Measurements from ENCODE around the gene TRAPPC2B. TPM values are rescaled to one million over a fixed set of nuclear protein-coding genes. Genes with fewer than 3 reads are reported as not detected.
A peak's percentile ranks its signal among the peaks of the same experiment; 100 is the strongest.

TRAPPC2B gene
- total RNA-seq, 1 experiment from 2014 or later = 30.0 TPM

DNA sequence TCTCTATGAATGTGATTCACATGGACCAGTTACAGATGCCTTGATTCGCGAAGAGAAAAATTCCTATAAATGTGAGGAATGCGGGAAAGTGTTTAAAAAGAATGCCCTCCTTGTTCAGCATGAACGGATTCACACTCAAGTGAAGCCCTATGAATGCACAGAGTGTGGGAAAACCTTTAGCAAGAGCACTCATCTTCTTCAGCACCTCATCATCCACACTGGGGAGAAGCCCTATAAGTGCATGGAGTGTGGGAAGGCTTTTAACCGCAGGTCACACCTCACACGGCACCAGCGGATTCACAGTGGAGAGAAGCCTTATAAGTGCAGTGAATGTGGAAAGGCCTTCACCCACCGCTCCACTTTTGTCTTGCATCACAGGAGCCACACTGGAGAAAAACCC, 35.4 kb upstream of the TRAPPC2B start:
- no peak overlapping the region for H3K9ac ChIP-seq (ENCODE audit: low read length)
- no peaks in the 10 kb centered on the region for H3K9me2 ChIP-seq (replicated peaks; ENCODE audit: insufficient read depth, low read length)
- H3K9me3 ChIP-seq (ENCODE audit: low read length) = no peaks in the 10 kb centered on the region
- no peaks in the 10 kb centered on the region for H4K20me1 ChIP-seq (ENCODE audit: insufficient read depth, low read depth, low read length)
- peaks cover 45% of the 10 kb centered on the region for H3K79me2 ChIP-seq (ENCODE audit: low read length)
- H2AFZ ChIP-seq (ENCODE audit: low read length) = no peak overlapping the region
- DNase-seq = no peak
- H3K36me3 ChIP-seq (ENCODE audit: insufficient read depth, low read length) = peaks cover 69% of the 10 kb centered on the region
- H3K27me3 ChIP-seq (ENCODE audit: low read length) = no peaks in the 10 kb centered on the region
- H3K4me1 ChIP-seq (ENCODE audit: low read length) = no peaks in the 10 kb centered on the region
- H3K4me3 ChIP-seq (ENCODE audit: low read length) = no peak overlapping the region
- H3K4me2 ChIP-seq (ENCODE audit: low read depth, low read length, poor library complexity, severe bottlenecking) = no peak overlapping the region
- no peak overlapping the region for H3K27ac ChIP-seq (ENCODE audit: low read length)

DNA sequence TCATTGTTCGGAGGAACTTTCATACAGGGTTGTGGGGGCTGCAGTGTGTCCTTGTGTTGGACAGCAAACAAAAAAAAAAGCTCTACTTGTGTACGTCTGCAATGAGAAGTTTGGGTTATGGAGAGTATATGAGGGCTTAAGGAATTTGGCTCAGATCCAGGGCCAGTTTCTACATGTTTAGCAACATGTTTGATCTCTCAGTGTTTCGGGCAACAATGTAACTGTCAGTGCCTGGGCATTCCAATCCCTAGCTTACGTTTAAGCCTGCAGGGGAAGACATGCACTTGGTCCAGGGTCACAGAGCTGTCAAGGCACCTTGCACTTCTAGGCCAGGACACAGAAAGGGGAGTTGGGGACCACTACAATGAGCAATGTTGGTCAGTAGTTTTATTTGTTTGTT, 29.2 kb upstream of the TRAPPC2B start:
- Histone ChIP-seq H4K20me1 (ENCODE audit: insufficient read depth, low read depth, low read length) (no peaks in the 10 kb centered on the region), H2AFZ (ENCODE audit: low read length) (no peak overlapping the region), H3K79me2 (ENCODE audit: low read length) (peaks cover under 1% of the 10 kb centered on the region; the same call in 1 of the 2 replicates), H3K9me3 (ENCODE audit: low read length) (no peaks in the 10 kb centered on the region), H3K4me1 (ENCODE audit: low read length) (no peaks in the 10 kb centered on the region), H3K9me2 (replicated peaks; ENCODE audit: insufficient read depth, low read length) (no peaks in the 10 kb centered on the region), H3K4me3 (ENCODE audit: low read length) (no peak overlapping the region), H3K36me3 (ENCODE audit: insufficient read depth, low read length) (peaks cover 14% of the 10 kb centered on the region; the same call in 1 of the 2 replicates), H3K4me2 (ENCODE audit: low read depth, low read length, poor library complexity, severe bottlenecking) (no peak overlapping the region), H3K9ac (ENCODE audit: low read length) (no peak overlapping the region), H3K27me3 (ENCODE audit: low read length) (no peaks in the 10 kb centered on the region), H3K27ac (ENCODE audit: low read length) (no peak overlapping the region)
- DNase-seq = no peak

DNA sequence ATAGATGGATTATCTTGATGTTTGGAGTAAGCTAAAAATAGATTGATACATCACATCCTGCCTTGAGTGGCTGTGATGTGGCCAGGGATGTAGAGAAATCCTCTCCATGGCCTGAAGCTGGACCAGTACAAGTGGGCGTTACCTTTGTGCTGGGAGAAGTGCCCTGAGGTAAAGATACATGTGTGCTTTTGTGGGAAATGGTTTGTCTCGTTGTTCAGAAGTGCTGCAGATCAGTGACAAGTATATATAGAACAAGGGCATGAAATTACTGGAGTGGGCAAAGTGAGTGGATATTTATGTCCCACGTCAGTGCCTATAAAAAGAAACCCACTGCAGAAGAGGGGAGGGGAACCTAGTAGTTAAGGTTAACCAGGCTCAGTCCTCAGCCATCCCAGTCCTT, 24.5 kb upstream of the TRAPPC2B start:
- no peak overlapping the region for H3K4me2 ChIP-seq (ENCODE audit: low read depth, low read length, poor library complexity, severe bottlenecking)
- H3K27me3 ChIP-seq (ENCODE audit: low read length) = no peaks in the 10 kb centered on the region
- no peaks in the 10 kb centered on the region for H3K79me2 ChIP-seq (ENCODE audit: low read length)
- DNase-seq = no peak
- H3K36me3 ChIP-seq (ENCODE audit: insufficient read depth, low read length) = no peaks in the 10 kb centered on the region
- no peaks in the 10 kb centered on the region for H3K9me3 ChIP-seq (ENCODE audit: low read length)
- no peaks in the 10 kb centered on the region for H3K4me1 ChIP-seq (ENCODE audit: low read length)
- no peaks in the 10 kb centered on the region for H4K20me1 ChIP-seq (ENCODE audit: insufficient read depth, low read depth, low read length)
- H3K4me3 ChIP-seq (ENCODE audit: low read length) = no peak overlapping the region
- H3K27ac ChIP-seq (ENCODE audit: low read length) = no peak overlapping the region
- H3K9ac ChIP-seq (ENCODE audit: low read length) = no peak overlapping the region
- no peaks in the 10 kb centered on the region for H3K9me2 ChIP-seq (replicated peaks; ENCODE audit: insufficient read depth, low read length)
- no peak overlapping the region for H2AFZ ChIP-seq (ENCODE audit: low read length)

DNA sequence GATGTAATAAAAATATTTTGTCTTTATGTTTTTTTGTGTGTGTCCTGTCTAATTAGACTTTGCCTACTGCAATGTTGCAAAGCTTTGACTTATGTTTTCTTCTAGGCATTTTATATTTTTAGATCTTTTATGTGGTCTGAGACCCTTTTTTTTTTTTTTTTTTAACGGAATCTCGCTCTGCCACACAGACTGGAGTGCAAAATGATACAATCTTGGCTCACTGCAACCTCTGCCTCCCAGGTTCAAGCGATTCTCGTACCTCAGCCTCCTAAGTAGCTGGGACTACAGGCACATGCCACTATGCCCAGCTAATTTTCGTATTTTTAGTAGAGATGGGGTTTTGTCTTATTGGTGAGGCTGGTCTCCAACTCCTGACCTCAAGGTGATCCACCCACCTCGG, 20.8 kb upstream of the TRAPPC2B start:
- Histone ChIP-seq H3K9ac (ENCODE audit: low read length) (no peak overlapping the region), H3K36me3 (ENCODE audit: insufficient read depth, low read length) (no peaks in the 10 kb centered on the region), H3K4me3 (ENCODE audit: low read length) (no peak overlapping the region), H4K20me1 (ENCODE audit: insufficient read depth, low read depth, low read length) (no peaks in the 10 kb centered on the region), H3K79me2 (ENCODE audit: low read length) (no peaks in the 10 kb centered on the region), H3K27me3 (ENCODE audit: low read length) (no peaks in the 10 kb centered on the region), H2AFZ (ENCODE audit: low read length) (no peak overlapping the region), H3K27ac (ENCODE audit: low read length) (no peak overlapping the region), H3K4me2 (ENCODE audit: low read depth, low read length, poor library complexity, severe bottlenecking) (no peak overlapping the region), H3K9me2 (replicated peaks; ENCODE audit: insufficient read depth, low read length) (no peaks in the 10 kb centered on the region), H3K4me1 (ENCODE audit: low read length) (no peaks in the 10 kb centered on the region), H3K9me3 (ENCODE audit: low read length) (no peaks in the 10 kb centered on the region)
- no peak for DNase-seq

DNA sequence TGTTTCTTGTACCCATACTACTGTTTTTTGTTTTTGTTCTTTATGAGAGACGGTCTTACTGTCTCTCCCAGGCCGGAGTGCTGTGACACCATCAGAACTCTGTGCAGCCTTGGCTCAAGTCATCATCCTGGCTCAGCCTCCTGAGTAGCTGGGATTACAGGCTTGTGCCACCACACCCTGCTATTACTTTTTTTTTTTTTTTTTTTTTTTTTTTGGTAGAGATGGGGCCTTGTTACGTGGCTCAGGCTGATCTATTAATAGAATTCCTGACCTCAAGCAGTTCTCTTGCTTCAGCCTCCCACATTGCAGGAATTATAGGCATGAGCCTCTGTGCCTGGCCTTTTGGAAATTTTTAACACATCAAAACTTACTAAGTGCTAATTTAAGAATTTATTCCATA, 15.2 kb upstream of the TRAPPC2B start:
- Histone ChIP-seq H3K27ac (ENCODE audit: low read length) (no peak overlapping the region), H3K27me3 (ENCODE audit: low read length) (no peaks in the 10 kb centered on the region), H3K9me2 (replicated peaks; ENCODE audit: insufficient read depth, low read length) (no peaks in the 10 kb centered on the region), H2AFZ (ENCODE audit: low read length) (no peak overlapping the region), H3K9me3 (ENCODE audit: low read length) (no peaks in the 10 kb centered on the region; the same call in 1 of the 2 replicates), H3K9ac (ENCODE audit: low read length) (no peak overlapping the region), H3K79me2 (ENCODE audit: low read length) (peaks cover 21% of the 10 kb centered on the region), H3K4me1 (ENCODE audit: low read length) (peaks cover 20% of the 10 kb centered on the region), H4K20me1 (ENCODE audit: insufficient read depth, low read depth, low read length) (no peaks in the 10 kb centered on the region), H3K36me3 (ENCODE audit: insufficient read depth, low read length) (peaks cover 7% of the 10 kb centered on the region), H3K4me2 (ENCODE audit: low read depth, low read length, poor library complexity, severe bottlenecking) (no peak overlapping the region), H3K4me3 (ENCODE audit: low read length) (no peak overlapping the region)
- DNase-seq = no peak

- H3K79me2 ChIP-seq (ENCODE audit: low read length) = peaks cover 42% of the 10 kb centered on the region
- peak within 1 kb of the TSS; percentile 79 for H3K9ac ChIP-seq (ENCODE audit: low read length)
- peaks cover 11% of the 10 kb centered on the region; the same call in 1 of the 2 replicates for H3K9me3 ChIP-seq (ENCODE audit: low read length)
- no peaks in the 10 kb centered on the region for H3K9me2 ChIP-seq (replicated peaks; ENCODE audit: insufficient read depth, low read length)
- H3K27me3 ChIP-seq (ENCODE audit: low read length) = no peaks in the 10 kb centered on the region
- peak within 1 kb of the TSS; percentile 85 for H3K4me3 ChIP-seq (ENCODE audit: low read length)
- H3K4me2 ChIP-seq (ENCODE audit: low read depth, low read length, poor library complexity, severe bottlenecking) = peak within 1 kb of the TSS; percentile 77
- no peak within 1 kb of the TSS for H3K27ac ChIP-seq (ENCODE audit: low read length)
- H2AFZ ChIP-seq (ENCODE audit: low read length) = peak within 1 kb of the TSS; percentile 89
- peak; percentile 99 for DNase-seq
- peaks cover 37% of the 10 kb centered on the region for H3K36me3 ChIP-seq (ENCODE audit: insufficient read depth, low read length)
- peaks cover 20% of the 10 kb centered on the region for H3K4me1 ChIP-seq (ENCODE audit: low read length)
- H4K20me1 ChIP-seq (ENCODE audit: insufficient read depth, low read depth, low read length) = no peaks in the 10 kb centered on the region
Measured at GRCh38 chr19:57350877-57351805, 12.2 kb upstream of the TRAPPC2B start, which contains the start of gene ZNF304. Gene ZNF304 (plus strand): TSS chr19:57351271. CDS start chr19:57351665, 394 bp downstream.

GRCh38 chr19:57351867-57352266, 11.5 kb upstream of the TRAPPC2B start:
- no peak overlapping the region for H2AFZ ChIP-seq (ENCODE audit: low read length)
- no peaks in the 10 kb centered on the region for H3K9me2 ChIP-seq (replicated peaks; ENCODE audit: insufficient read depth, low read length)
- peak overlapping the region; percentile 77 for H3K4me2 ChIP-seq (ENCODE audit: low read depth, low read length, poor library complexity, severe bottlenecking)
- H3K36me3 ChIP-seq (ENCODE audit: insufficient read depth, low read length) = peaks cover 44% of the 10 kb centered on the region
- no peak for DNase-seq
- no peak overlapping the region for H3K27ac ChIP-seq (ENCODE audit: low read length)
- H3K27me3 ChIP-seq (ENCODE audit: low read length) = no peaks in the 10 kb centered on the region
- peak overlapping the region; percentile 79 for H3K9ac ChIP-seq (ENCODE audit: low read length)
- H3K9me3 ChIP-seq (ENCODE audit: low read length) = peaks cover 17% of the 10 kb centered on the region
- H3K79me2 ChIP-seq (ENCODE audit: low read length) = peaks cover 42% of the 10 kb centered on the region
- peaks cover 20% of the 10 kb centered on the region for H3K4me1 ChIP-seq (ENCODE audit: low read length)
- peak overlapping the region; percentile 85 for H3K4me3 ChIP-seq (ENCODE audit: low read length)
- no peaks in the 10 kb centered on the region for H4K20me1 ChIP-seq (ENCODE audit: insufficient read depth, low read depth, low read length)

DNA sequence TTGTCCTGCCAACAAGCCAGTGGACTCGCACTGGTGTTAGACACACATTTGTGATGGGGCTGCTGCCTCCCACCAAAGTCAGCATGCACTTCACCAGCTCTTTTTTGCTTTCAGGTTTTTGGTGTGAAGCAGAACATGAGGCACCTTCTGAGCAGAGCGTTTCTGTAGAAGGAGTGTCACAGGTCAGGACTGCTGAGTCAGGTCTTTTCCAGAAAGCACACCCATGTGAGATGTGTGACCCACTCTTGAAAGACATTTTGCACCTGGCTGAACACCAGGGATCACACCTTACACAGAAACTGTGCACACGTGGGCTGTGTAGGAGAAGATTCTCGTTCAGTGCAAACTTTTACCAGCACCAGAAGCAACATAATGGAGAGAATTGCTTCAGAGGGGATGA, 7.4 kb upstream of the TRAPPC2B start:
- H3K36me3 ChIP-seq (ENCODE audit: insufficient read depth, low read length) = peaks cover 69% of the 10 kb centered on the region
- H3K27ac ChIP-seq (ENCODE audit: low read length) = no peak overlapping the region
- H3K4me1 ChIP-seq (ENCODE audit: low read length) = peaks cover 13% of the 10 kb centered on the region
- H3K27me3 ChIP-seq (ENCODE audit: low read length) = no peaks in the 10 kb centered on the region
- no peaks in the 10 kb centered on the region for H3K9me2 ChIP-seq (replicated peaks; ENCODE audit: insufficient read depth, low read length)
- DNase-seq = no peak
- H3K9me3 ChIP-seq (ENCODE audit: low read length) = peaks cover 27% of the 10 kb centered on the region
- no peak overlapping the region for H3K9ac ChIP-seq (ENCODE audit: low read length)
- H3K4me3 ChIP-seq (ENCODE audit: low read length) = no peak overlapping the region
- H2AFZ ChIP-seq (ENCODE audit: low read length) = no peak overlapping the region
- peaks cover 45% of the 10 kb centered on the region for H3K79me2 ChIP-seq (ENCODE audit: low read length)
- no peaks in the 10 kb centered on the region for H4K20me1 ChIP-seq (ENCODE audit: insufficient read depth, low read depth, low read length)
- no peak overlapping the region for H3K4me2 ChIP-seq (ENCODE audit: low read depth, low read length, poor library complexity, severe bottlenecking)

Data from Karpas-422 (cell line).